H9 (cell line): ENCODE results near the gene CEP55. TPM values are rescaled to one million over a fixed set of nuclear protein-coding genes. Genes with fewer than 3 reads are reported as not detected.

Source experiments
- DNase-seq: peaks from one replicate; pipeline ENCODE4 v3.0.0-alpha.2; 2017
- H2AFZ ChIP-seq: one replicate; pipeline ENCODE4 v1.6.1; 2013; ENCODE audit warnings: mild to moderate bottlenecking, low read length, control low read depth, moderate library complexity
- H2AK5ac ChIP-seq: 2 replicates; pipeline ENCODE4 v1.6.1; 2013; ENCODE audit warnings: low read length, control low read depth, mixed read lengths; ENCODE audit not compliant: insufficient read length
- H2BK120ac ChIP-seq: one replicate; pipeline ENCODE4 v1.6.1; 2013; ENCODE audit warnings: low read depth, mild to moderate bottlenecking, low read length, control low read depth, inconsistent platforms; ENCODE audit not compliant: poor library complexity, severe bottlenecking
- H2BK12ac ChIP-seq: 2 replicates; pipeline ENCODE4 v1.6.1; 2013; ENCODE audit warnings: low read length, control low read depth, mixed read lengths, low read depth; ENCODE audit not compliant: insufficient read length
- H2BK15ac ChIP-seq: 2 replicates; pipeline ENCODE4 v1.6.1; 2013; ENCODE audit warnings: low read depth, low read length, control low read depth
- H2BK20ac ChIP-seq: one replicate; pipeline ENCODE4 v1.6.1; 2013; ENCODE audit warnings: low read depth, mild to moderate bottlenecking, low read length, control low read depth, inconsistent platforms; ENCODE audit not compliant: poor library complexity, severe bottlenecking
- H2BK5ac ChIP-seq: 2 replicates; pipeline ENCODE4 v1.6.1; 2013; ENCODE audit warnings: low read length, control low read depth, mixed read lengths; ENCODE audit not compliant: insufficient read length
- H3K14ac ChIP-seq: 2 replicates; pipeline ENCODE4 v1.6.1; 2013; ENCODE audit warnings: low read length, control low read depth; ENCODE audit not compliant: insufficient read depth
- H3K18ac ChIP-seq: 2 replicates; pipeline ENCODE4 v1.6.1; 2013; ENCODE audit warnings: low read depth, mild to moderate bottlenecking, mixed read lengths, low read length, control low read depth; ENCODE audit not compliant: insufficient read length
- H3K23ac ChIP-seq: 2 replicates; pipeline ENCODE4 v1.6.1; 2013; ENCODE audit warnings: low read length, control low read depth, mixed read lengths, low read depth; ENCODE audit not compliant: insufficient read length
- H3K23me2 ChIP-seq: 2 replicates; pipeline ENCODE4 v1.6.1; 2013; ENCODE audit warnings: low read depth, mild to moderate bottlenecking, mixed read lengths, low read length, control low read depth; ENCODE audit not compliant: insufficient read length, poor library complexity, severe bottlenecking
- H3K27ac ChIP-seq: 2 replicates; pipeline ENCODE4 v1.5.1; 2013; ENCODE audit warnings: low read length, control low read depth, mixed read lengths, low read depth; ENCODE audit not compliant: insufficient read length
- H3K27me3 ChIP-seq: 2 replicates; pipeline ENCODE4 v1.6.1; 2013; ENCODE audit warnings: low read length, control low read depth, inconsistent platforms; ENCODE audit not compliant: insufficient read depth
- H3K4ac ChIP-seq: 2 replicates; pipeline ENCODE4 v1.6.1; 2013; ENCODE audit warnings: low read depth, mild to moderate bottlenecking, control low read depth, inconsistent platforms, low read length, moderate library complexity
- H3K4me1 ChIP-seq: 2 replicates; pipeline ENCODE4 v1.6.1; 2013; ENCODE audit warnings: low read length, control low read depth, inconsistent platforms; ENCODE audit not compliant: insufficient read depth
- H3K4me2 ChIP-seq: 2 replicates; pipeline ENCODE4 v1.6.1; 2013; ENCODE audit warnings: low read length, control low read depth, mixed read lengths; ENCODE audit not compliant: insufficient read length, insufficient read depth
- H3K56ac ChIP-seq: 2 replicates; pipeline ENCODE4 v1.6.1; 2013; ENCODE audit warnings: low read depth, mild to moderate bottlenecking, mixed read lengths, low read length, control low read depth; ENCODE audit not compliant: insufficient read length
- H3K79me1 ChIP-seq: 2 replicates; pipeline ENCODE4 v1.6.1; 2013; ENCODE audit warnings: low read depth, mild to moderate bottlenecking, moderate library complexity, low read length, control low read depth, inconsistent platforms; ENCODE audit not compliant: insufficient read depth, poor library complexity, severe bottlenecking
- H3K79me2 ChIP-seq: 2 replicates; pipeline ENCODE4 v1.6.1; 2013; ENCODE audit warnings: low read length, control low read depth, inconsistent platforms; ENCODE audit not compliant: insufficient read depth
- H3K9ac ChIP-seq: 2 replicates; pipeline ENCODE4 v1.6.1; 2013; ENCODE audit warnings: low read length, control low read depth, mixed read lengths; ENCODE audit not compliant: insufficient read length; ENCODE audit errors: extremely low read depth
- H3K9me3 ChIP-seq: one replicate; pipeline ENCODE4 v1.6.1; 2013; ENCODE audit warnings: low read depth, low read length, inconsistent platforms; ENCODE audit not compliant: control insufficient read depth
- H3T11ph ChIP-seq: one replicate; pipeline ENCODE4 v1.6.1; 2013; ENCODE audit warnings: mild to moderate bottlenecking, low read length, control low read depth, inconsistent platforms
- H4K20me1 ChIP-seq: one replicate; pipeline ENCODE4 v1.6.1; 2013; ENCODE audit not compliant: control insufficient read depth, insufficient read length, insufficient read depth
- H4K5ac ChIP-seq: 2 replicates; pipeline ENCODE4 v1.6.1; 2013; ENCODE audit warnings: low read depth, mild to moderate bottlenecking, mixed read lengths, low read length, control low read depth; ENCODE audit not compliant: insufficient read length
- H4K8ac ChIP-seq: replicated peaks from 2 replicates; pipeline ENCODE4 v1.6.1; 2013; ENCODE audit warnings: low read length, control low read depth, mixed read lengths, low read depth; ENCODE audit not compliant: insufficient read length
- H4K91ac ChIP-seq: 2 replicates; pipeline ENCODE4 v1.6.1; 2013; ENCODE audit warnings: low read depth, mild to moderate bottlenecking, moderate library complexity, mixed read lengths, low read length, control low read depth; ENCODE audit not compliant: insufficient read length
- H3K27ac Mint-ChIP-seq, 3 experiments: 2 replicates in 2 of 3; 3 replicates in 1 of 3; pipeline ENCODE4 v1.8.0; 2020 to 2021; ENCODE audit warnings: mixed read lengths in 3 of 3, mild to moderate bottlenecking in 1 of 3, moderate library complexity in 1 of 3
- H3K27me3 Mint-ChIP-seq: 2 replicates; pipeline ENCODE4 v1.8.0; 2021; ENCODE audit warnings: low read depth, mild to moderate bottlenecking, moderate library complexity, mixed read lengths
- H3K36me3 Mint-ChIP-seq, 3 experiments: 2 replicates in 2 of 3; 3 replicates in 1 of 3; pipeline ENCODE4 v1.8.0; 2020 to 2021; ENCODE audit warnings: low read depth in 3 of 3, mixed read lengths in 3 of 3; ENCODE audit not compliant: insufficient read depth in 1 of 3
- H3K4me1 Mint-ChIP-seq, 2 experiments: 2 replicates each; pipeline ENCODE4 v1.8.0; 2020; ENCODE audit warnings: mixed read lengths in 2 of 2
- H3K4me3 Mint-ChIP-seq, 2 experiments: 2 replicates in 1 of 2; 3 replicates in 1 of 2; pipeline ENCODE4 v1.8.0; 2020 to 2021; ENCODE audit warnings: mild to moderate bottlenecking in 2 of 2, mixed read lengths in 2 of 2, moderate library complexity in 1 of 2
- H3K9me3 Mint-ChIP-seq, 2 experiments: 2 replicates in 1 of 2; 3 replicates in 1 of 2; pipeline ENCODE4 v1.8.0; 2020; ENCODE audit warnings: mild to moderate bottlenecking in 2 of 2, mixed read lengths in 2 of 2, moderate library complexity in 1 of 2
- WGBS: extraction: QIAGEN DNeasy Blood & Tissue Kit; methylation state at CpG from one replicate; pipeline ENCODE4 v1.1.7; 2013; ENCODE audit warnings: missing lambda C conversion rate, low lambda C conversion rate, mixed read lengths; ENCODE audit not compliant: insufficient read length; ENCODE audit errors: extremely low coverage; 5-methylcytosine and 5-hydroxymethylcytosine counted together
- total RNA-seq: library from RNA; stranded (reverse); gene quantifications from 2 replicates; pipeline ENCODE4 v1.2.1, GENCODE V29; 2021
- TF ChIP-seq, protein P1 (sequence below): fragments of 200-600 bp; sonication (generic); conservative IDR thresholded peaks from 3 replicates; pipeline ENCODE4 v1.8.0; 2021; ENCODE audit warnings: antibody characterized with exemption, mild to moderate bottlenecking

The CEP55 gene
- total RNA-seq, 1 experiment from 2014 or later: 17.8 TPM

DNA sequence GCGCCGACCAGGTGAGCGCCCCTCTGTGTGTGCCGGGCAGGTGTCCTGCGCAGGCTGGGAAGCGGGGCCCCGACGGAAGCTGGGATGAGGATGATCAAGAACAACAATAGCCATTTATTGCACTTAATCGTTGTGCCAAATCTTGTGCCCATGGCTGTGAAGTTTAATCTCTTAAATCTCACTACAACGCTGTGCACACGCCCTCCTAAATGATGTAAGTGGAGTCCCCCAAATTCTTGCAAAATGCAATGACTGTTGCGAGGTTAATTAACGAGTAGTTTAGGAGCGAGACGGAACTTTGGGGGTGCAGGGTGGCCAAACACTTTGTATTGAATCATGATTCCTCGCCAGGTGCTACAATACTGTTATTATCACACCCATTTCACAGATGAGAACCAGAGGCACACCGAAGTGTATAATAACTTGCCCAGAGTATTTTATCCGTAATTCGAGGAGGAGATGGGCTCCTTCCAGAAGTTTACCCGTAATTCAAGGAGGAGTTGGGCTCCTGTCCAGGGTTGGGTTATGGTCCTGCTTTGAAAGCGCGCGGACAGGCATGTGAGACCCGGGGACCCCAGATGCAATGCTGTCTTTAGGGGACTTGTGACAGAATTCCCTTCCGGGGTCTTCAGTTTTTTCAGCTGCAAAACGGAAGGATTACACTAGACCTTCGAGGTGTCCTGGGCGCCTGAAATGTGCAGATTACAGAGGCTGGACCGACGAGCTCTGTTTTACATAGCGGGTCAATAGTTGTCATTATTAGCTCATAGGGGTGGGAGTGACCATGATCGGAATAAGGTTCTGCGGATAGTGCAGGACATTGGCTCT, 71.1 kb downstream of the CEP55 start:
- DNase-seq: no peak

More for the DNA sequence above, 71.1 kb downstream of the CEP55 start:
- Histone ChIP-seq H2BK15ac (no peak overlapping the region), H3K4me1 (no peaks in the 10 kb centered on the region), H3K79me1 (no peaks in the 10 kb centered on the region), H2BK120ac (no peak overlapping the region), H4K5ac (no peak overlapping the region), H3K27ac (no peak overlapping the region), H4K91ac (no peak overlapping the region), H2BK20ac (no peak overlapping the region), H2BK5ac (no peak overlapping the region), H3K14ac (no peak overlapping the region), H3K18ac (no peak overlapping the region), H3T11ph (no peak overlapping the region), H3K27me3 (peaks cover 55% of the 10 kb centered on the region), H3K4me2 (peak overlapping the region; percentile 37), H3K23ac (no peak overlapping the region), H3K79me2 (no peaks in the 10 kb centered on the region), H2AFZ (no peak overlapping the region), H2AK5ac (no peak overlapping the region), H3K56ac (no peak overlapping the region), H3K23me2 (peaks cover 5% of the 10 kb centered on the region), H3K9me3 (no peaks in the 10 kb centered on the region), H4K8ac (no peak overlapping the region), H2BK12ac (no peak overlapping the region), H4K20me1 (no peaks in the 10 kb centered on the region), H3K4ac (no peak overlapping the region), H3K9ac (no peak overlapping the region)
- Mint-ChIP-seq H3K9me3 (no peaks in the 10 kb centered on the region; a peak in 2 of 5 replicates), H3K4me1 (peaks cover 6 to 19% of the 10 kb centered on the region in 2 experiments; a peak in 3 of 4 replicates), H3K27me3 (peaks cover 97% of the 10 kb centered on the region), H3K27ac (no peak overlapping the region), H3K36me3 (no peaks in the 10 kb centered on the region; a peak in 1 of 7 replicates), H3K4me3 (peak overlapping the region; percentile 73 to 91)
- TF ChIP-seq, protein P1, sequence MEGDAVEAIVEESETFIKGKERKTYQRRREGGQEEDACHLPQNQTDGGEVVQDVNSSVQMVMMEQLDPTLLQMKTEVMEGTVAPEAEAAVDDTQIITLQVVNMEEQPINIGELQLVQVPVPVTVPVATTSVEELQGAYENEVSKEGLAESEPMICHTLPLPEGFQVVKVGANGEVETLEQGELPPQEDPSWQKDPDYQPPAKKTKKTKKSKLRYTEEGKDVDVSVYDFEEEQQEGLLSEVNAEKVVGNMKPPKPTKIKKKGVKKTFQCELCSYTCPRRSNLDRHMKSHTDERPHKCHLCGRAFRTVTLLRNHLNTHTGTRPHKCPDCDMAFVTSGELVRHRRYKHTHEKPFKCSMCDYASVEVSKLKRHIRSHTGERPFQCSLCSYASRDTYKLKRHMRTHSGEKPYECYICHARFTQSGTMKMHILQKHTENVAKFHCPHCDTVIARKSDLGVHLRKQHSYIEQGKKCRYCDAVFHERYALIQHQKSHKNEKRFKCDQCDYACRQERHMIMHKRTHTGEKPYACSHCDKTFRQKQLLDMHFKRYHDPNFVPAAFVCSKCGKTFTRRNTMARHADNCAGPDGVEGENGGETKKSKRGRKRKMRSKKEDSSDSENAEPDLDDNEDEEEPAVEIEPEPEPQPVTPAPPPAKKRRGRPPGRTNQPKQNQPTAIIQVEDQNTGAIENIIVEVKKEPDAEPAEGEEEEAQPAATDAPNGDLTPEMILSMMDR: no peak
- no CpG with 5 or more reads among the region's 33 CpGs for WGBS
